ENCODE results near the gene CREB5.

Gene CREB5

GRCh38 chr7:28406192-28406591 lies 6.1 kb upstream of the CREB5 start:
- in situ Hi-C loops (cut with MboI; ENCODE audit: low sequenced_read_pairs): no loop called here

- in situ Hi-C loops (cut with MboI; ENCODE audit: low sequenced_read_pairs): no loop called here
These were observed 4.7 kb upstream of the CREB5 start for GRCh38 chr7:28407651-28408050.

GRCh38 chr7:28408105-28408959 lies 4.0 kb upstream of the CREB5 start:
- in situ Hi-C loops (cut with MboI; ENCODE audit: low sequenced_read_pairs): no loop called here

- in situ Hi-C loops (cut with MboI; ENCODE audit: low sequenced_read_pairs): no loop called here
These were observed 3.2 kb upstream of the CREB5 start for GRCh38 chr7:28408960-28409715.

GRCh38 chr7:28409716-28410627 lies 2.3 kb upstream of the CREB5 start:
- in situ Hi-C loops (cut with MboI; ENCODE audit: low sequenced_read_pairs): no loop called here

- in situ Hi-C loops (cut with MboI; ENCODE audit: low sequenced_read_pairs): no loop called here
These were observed 1.4 kb upstream of the CREB5 start for GRCh38 chr7:28410628-28411531.

- in situ Hi-C loops (cut with MboI; ENCODE audit: low sequenced_read_pairs): no loop called here
These were observed 693 bp downstream of the CREB5 start for GRCh38 chr7:28413011-28413410.

- in situ Hi-C loops (cut with MboI; ENCODE audit: low sequenced_read_pairs): no loop called here
These were observed 2.1 kb downstream of the CREB5 start for GRCh38 chr7:28414453-28414852.

GRCh38 chr7:28417321-28417940 lies 5.1 kb downstream of the CREB5 start:
- in situ Hi-C loops (cut with MboI; ENCODE audit: low sequenced_read_pairs): no loop called here

GRCh38 chr7:28418311-28418710 lies 6.0 kb downstream of the CREB5 start:
- in situ Hi-C loops (cut with MboI; ENCODE audit: low sequenced_read_pairs): no loop called here

GRCh38 chr7:28418966-28419365 lies 6.6 kb downstream of the CREB5 start:
- in situ Hi-C loops (cut with MboI; ENCODE audit: low sequenced_read_pairs): no loop called here

- in situ Hi-C loops (cut with MboI; ENCODE audit: low sequenced_read_pairs): no loop called here
These were observed 7.4 kb downstream of the CREB5 start for GRCh38 chr7:28419716-28420115.

GRCh38 chr7:28423112-28423511 lies 10.8 kb downstream of the CREB5 start:
- in situ Hi-C loops (cut with MboI; ENCODE audit: low sequenced_read_pairs): no loop called here

- in situ Hi-C loops (cut with MboI; ENCODE audit: low sequenced_read_pairs): no loop called here
These were observed 11.7 kb downstream of the CREB5 start for GRCh38 chr7:28423918-28424514.

GRCh38 chr7:28425496-28425895 lies 13.2 kb downstream of the CREB5 start:
- in situ Hi-C loops (cut with MboI; ENCODE audit: low sequenced_read_pairs): no loop called here

GRCh38 chr7:28427236-28427635 lies 14.9 kb downstream of the CREB5 start:
- in situ Hi-C loops (cut with MboI; ENCODE audit: low sequenced_read_pairs): no loop called here

- in situ Hi-C loops (cut with MboI; ENCODE audit: low sequenced_read_pairs): no loop called here
These were observed 18.3 kb downstream of the CREB5 start for GRCh38 chr7:28430616-28431015.

GRCh38 chr7:28432105-28432504 lies 19.8 kb downstream of the CREB5 start:
- in situ Hi-C loops (cut with MboI; ENCODE audit: low sequenced_read_pairs): no loop called here

GRCh38 chr7:28433039-28433438 lies 20.7 kb downstream of the CREB5 start:
- in situ Hi-C loops (cut with MboI; ENCODE audit: low sequenced_read_pairs): no loop called here

Measured in HL-60/S4 treated with phorbol 12-myristate 13-acetate at 8.2 ng/mL for 4 days and 3 days (cell line).